ENCODE results near the gene ASPSCR1. TPM values are rescaled to one million over a fixed set of nuclear protein-coding genes. Genes with fewer than 3 reads are reported as not detected.

Gene ASPSCR1
- total and polyA plus RNA-seq, 2 of the 4 experiments (the other 2 are of a cell fraction): 7.2 to 17.2 TPM

DNA sequence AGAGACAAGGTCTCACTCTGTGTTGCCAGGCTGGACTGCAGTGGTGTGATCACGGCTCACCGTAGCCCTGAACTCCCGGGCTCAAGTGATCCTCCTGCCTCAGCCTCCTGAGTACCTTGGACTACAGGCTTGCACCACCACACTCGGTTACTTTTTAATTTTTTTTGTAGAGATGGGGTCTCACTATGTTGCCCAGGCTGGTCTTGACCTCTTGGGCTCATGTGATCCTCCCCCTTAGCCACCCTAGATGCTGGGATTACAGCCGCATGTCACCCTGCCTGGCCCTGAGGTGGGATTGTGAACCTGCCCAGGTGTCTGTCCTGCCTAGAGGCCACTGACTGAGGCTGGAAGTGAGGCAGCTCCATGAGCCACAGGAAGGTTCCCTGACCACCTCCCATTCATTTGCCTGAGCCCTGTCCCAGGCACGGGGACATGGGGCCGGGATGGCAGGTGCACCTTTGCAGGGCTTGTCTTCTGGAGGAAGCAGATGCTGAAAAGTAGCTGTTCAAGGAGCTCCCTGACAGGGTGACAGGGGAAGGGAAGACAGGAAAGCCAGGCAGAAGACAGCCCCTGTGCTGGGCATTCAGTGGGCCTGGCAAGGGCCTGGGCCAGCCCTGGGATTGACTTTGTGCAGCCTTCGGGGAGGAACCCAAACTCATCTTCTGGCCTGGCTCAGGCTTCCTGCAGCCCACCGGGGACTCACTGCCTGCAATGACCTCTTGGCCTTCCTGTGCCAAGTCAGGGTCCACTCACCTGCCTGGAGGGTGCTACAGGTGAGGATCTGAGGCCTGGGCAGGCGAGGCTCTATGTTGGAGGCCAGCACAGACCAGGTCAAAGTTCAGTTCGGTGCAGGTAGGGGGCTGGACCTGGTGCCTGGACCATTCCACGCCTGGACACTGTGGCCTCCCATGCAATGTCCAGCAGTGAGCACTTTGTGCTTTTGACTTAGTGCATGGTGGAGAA lies 8.3 kb upstream of the ASPSCR1 start (continued):
- TF ChIP-seq MAZ (IDR thresholded peaks at IDR 0.05; ENCODE audit: borderline replicate concordance, low read depth, low read length) (no peak), RCOR1 (IDR thresholded peaks at IDR 0.05; ENCODE audit: insufficient replicate concordance, low read length) (no peak)

GRCh38 chr17:81973432-81973831 lies 4.0 kb upstream of the ASPSCR1 start:
- no peak overlapping the region for H2BK20ac ChIP-seq (ENCODE audit: low read depth, low read length)
- H4K8ac ChIP-seq (ENCODE audit: low read depth in 2 of 2, low read length in 2 of 2): no peak overlapping the region
- no peak overlapping the region for H4K91ac ChIP-seq (ENCODE audit: insufficient read depth, low read depth, low read length)
- in situ Hi-C loops (cut with MboI; ENCODE audit: low sequenced_read_pairs): no loop called here
- no peak overlapping the region for H3K4me3 ChIP-seq (ENCODE audit: insufficient read depth, low read depth, low read length)
- no peak overlapping the region for H3K18ac ChIP-seq (ENCODE audit: low read depth, low read length)
- H3K9ac ChIP-seq (ENCODE audit: low read depth, low read length): no peak overlapping the region
- H4K20me1 ChIP-seq (ENCODE audit: insufficient read depth, low read length): no peaks in the 10 kb centered on the region
- DNase-seq: no peak
- H2BK5ac ChIP-seq (ENCODE audit: low read depth, low read length, poor library complexity, severe bottlenecking): no peak overlapping the region
- H3K9me1 ChIP-seq (ENCODE audit: insufficient read depth, low read length): peaks cover 7% of the 10 kb centered on the region
- no peak overlapping the region for H3K56ac ChIP-seq (ENCODE audit: extremely low read depth, insufficient read depth, low read length)
- no peak overlapping the region for H4K5ac ChIP-seq (ENCODE audit: low read depth, low read length)
- H3K4ac ChIP-seq (ENCODE audit: low read depth, low read length): no peak overlapping the region
- peaks cover 3% of the 10 kb centered on the region for H3K9me3 ChIP-seq (ENCODE audit: control insufficient read depth, insufficient read depth, low read length)
- no peak overlapping the region for H3K27ac ChIP-seq (ENCODE audit: insufficient read depth, low read length)
- no peak overlapping the region for H2AK9ac ChIP-seq (replicated peaks; ENCODE audit: low read depth, low read length, poor library complexity)
- no TSS peak for BruUV-seq (replicated peaks)
- ChIA-PET POLR2A (ENCODE audit: unreplicated experiment) (no interaction called here), CTCF (no interaction called here)
- peaks cover 3% of the 10 kb centered on the region for H3K4me1 ChIP-seq (ENCODE audit: control insufficient read depth, insufficient read depth, low read length)
- H3K79me1 ChIP-seq (ENCODE audit: low read depth in 1 of 2, low read length in 2 of 2): peaks cover under 1 to 12% of the 10 kb centered on the region in 2 experiments; a peak in 2 of 4 replicates
- no peak overlapping the region for H2BK15ac ChIP-seq (ENCODE audit: low read depth, low read length)
- intact Hi-C loops (cut with micrococcal nuclease): no loop called here
- H2AK5ac ChIP-seq (ENCODE audit: low read depth, low read length): no peak overlapping the region
- ATAC-seq (ENCODE audit: low read depth): no peak
- H3K27me3 ChIP-seq (ENCODE audit: control insufficient read depth, insufficient read depth, low read length): no peaks in the 10 kb centered on the region; the same call in 1 of the 2 replicates
- no peaks in the 10 kb centered on the region for H3K36me3 ChIP-seq (ENCODE audit: control insufficient read depth, insufficient read depth, low read length)
- no peak overlapping the region for H3K23ac ChIP-seq (ENCODE audit: low read depth, low read length)
- H2BK120ac ChIP-seq (ENCODE audit: low read depth, low read length): no peak overlapping the region
- no peak overlapping the region for H2AFZ ChIP-seq (replicated peaks; ENCODE audit: low read length, poor library complexity)
- H3K14ac ChIP-seq (replicated peaks; ENCODE audit: low read depth, low read length): no peak overlapping the region
- dilution Hi-C loops (cut with HindIII; ENCODE audit: low sequenced_read_pairs, unreplicated experiment): no loop called here
- no peak overlapping the region for H3K4me2 ChIP-seq (ENCODE audit: low read depth, low read length)
- TF ChIP-seq RAD21 (IDR thresholded peaks at IDR 0.05; ENCODE audit: low read length): no peak
- TF ChIP-seq, protein P1, sequence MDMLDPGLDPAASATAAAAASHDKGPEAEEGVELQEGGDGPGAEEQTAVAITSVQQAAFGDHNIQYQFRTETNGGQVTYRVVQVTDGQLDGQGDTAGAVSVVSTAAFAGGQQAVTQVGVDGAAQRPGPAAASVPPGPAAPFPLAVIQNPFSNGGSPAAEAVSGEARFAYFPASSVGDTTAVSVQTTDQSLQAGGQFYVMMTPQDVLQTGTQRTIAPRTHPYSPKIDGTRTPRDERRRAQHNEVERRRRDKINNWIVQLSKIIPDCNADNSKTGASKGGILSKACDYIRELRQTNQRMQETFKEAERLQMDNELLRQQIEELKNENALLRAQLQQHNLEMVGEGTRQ (IDR thresholded peaks at IDR 0.05; ENCODE audit: low read depth, low read length): no peak
- TF ChIP-seq POLR2A (IDR thresholded peaks at IDR 0.05; ENCODE audit: low read depth, low read length): no peak
- TF ChIP-seq, protein P2, sequence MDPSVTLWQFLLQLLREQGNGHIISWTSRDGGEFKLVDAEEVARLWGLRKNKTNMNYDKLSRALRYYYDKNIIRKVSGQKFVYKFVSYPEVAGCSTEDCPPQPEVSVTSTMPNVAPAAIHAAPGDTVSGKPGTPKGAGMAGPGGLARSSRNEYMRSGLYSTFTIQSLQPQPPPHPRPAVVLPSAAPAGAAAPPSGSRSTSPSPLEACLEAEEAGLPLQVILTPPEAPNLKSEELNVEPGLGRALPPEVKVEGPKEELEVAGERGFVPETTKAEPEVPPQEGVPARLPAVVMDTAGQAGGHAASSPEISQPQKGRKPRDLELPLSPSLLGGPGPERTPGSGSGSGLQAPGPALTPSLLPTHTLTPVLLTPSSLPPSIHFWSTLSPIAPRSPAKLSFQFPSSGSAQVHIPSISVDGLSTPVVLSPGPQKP (IDR thresholded peaks at IDR 0.05; ENCODE audit: borderline replicate concordance, low read depth, low read length): no peak
- TF ChIP-seq BHLHE40 (IDR thresholded peaks at IDR 0.05; ENCODE audit: low read depth, low read length): no peak
- TF ChIP-seq MAFK (IDR thresholded peaks at IDR 0.05; ENCODE audit: low read depth, low read length): no peak
- no peak for TF ChIP-seq MXI1 (IDR thresholded peaks at IDR 0.05; ENCODE audit: borderline replicate concordance, low read depth, low read length)
- TF ChIP-seq SMC3 (IDR thresholded peaks at IDR 0.05; ENCODE audit: low read depth, low read length): no peak
- no peak for TF ChIP-seq NFE2L2 (IDR thresholded peaks at IDR 0.05; ENCODE audit: low read depth, low read length)
- TF ChIP-seq CTCF (conservative IDR thresholded peaks at IDR 0.05; ENCODE audit: low read depth, low read length): no peak
- no peak for TF ChIP-seq FOS (IDR thresholded peaks at IDR 0.05; ENCODE audit: low read depth, low read length)
